ENCODE measurements around the gene HOXC13. TPM values are rescaled to one million over a fixed set of nuclear protein-coding genes. Genes with fewer than 3 reads are reported as not detected.

The HOXC13 gene
- total RNA-seq, 1 donor from 2014 or later: not detected

- FAIRE-seq: no peak
- no peak overlapping the region for H3K4me3 ChIP-seq (ENCODE audit: low read depth, low read length)
- no peak for DNase-seq (ENCODE audit: low read depth)
- no peak for TF ChIP-seq CTCF (IDR thresholded peaks at IDR 0.05; ENCODE audit: insufficient read depth, low read length, severe bottlenecking)
- no peaks in the 10 kb centered on the region for H3K36me3 ChIP-seq (ENCODE audit: control insufficient read depth, insufficient read depth, low read length)
- peaks cover 84% of the 10 kb centered on the region for H3K27me3 ChIP-seq (ENCODE audit: control insufficient read depth, insufficient read depth, low read length)
These were observed 14.5 kb downstream of the HOXC13 start for GRCh38 chr12:53952871-53953734.

GRCh38 chr12:53953831-53954693 is 15.4 kb downstream of the HOXC13 start:
- Histone ChIP-seq H3K36me3 (ENCODE audit: control insufficient read depth, insufficient read depth, low read length) (no peaks in the 10 kb centered on the region), H3K4me3 (ENCODE audit: low read depth, low read length) (no peak overlapping the region), H3K27me3 (ENCODE audit: control insufficient read depth, insufficient read depth, low read length) (peaks cover 86% of the 10 kb centered on the region)
- DNase-seq (ENCODE audit: low read depth): no peak
- TF ChIP-seq CTCF (IDR thresholded peaks at IDR 0.05; ENCODE audit: insufficient read depth, low read length, severe bottlenecking): no peak
- no peak for FAIRE-seq

- FAIRE-seq (no peak), DNase-seq (ENCODE audit: low read depth) (no peak)
- Histone ChIP-seq H3K4me3 (ENCODE audit: low read depth, low read length) (no peak within 1 kb of the TSS), H3K27me3 (ENCODE audit: control insufficient read depth, insufficient read depth, low read length) (peaks cover 86% of the 10 kb centered on the region), H3K36me3 (ENCODE audit: control insufficient read depth, insufficient read depth, low read length) (no peaks in the 10 kb centered on the region)
- no peak for TF ChIP-seq CTCF (IDR thresholded peaks at IDR 0.05; ENCODE audit: insufficient read depth, low read length, severe bottlenecking)
These were observed 16.0 kb downstream of the HOXC13 start, which contains the start of gene HOXC12 for GRCh38 chr12:53954694-53955035. TSS of gene HOXC12 (plus strand) at chr12:53954903. CDS start at chr12:53954930, 27 bp downstream.

GRCh38 chr12:53955036-53955775 is 16.6 kb downstream of the HOXC13 start:
- no peak for DNase-seq (ENCODE audit: low read depth)
- H3K4me3 ChIP-seq (ENCODE audit: low read depth, low read length): no peak overlapping the region
- no peak for FAIRE-seq
- peaks cover 86% of the 10 kb centered on the region for H3K27me3 ChIP-seq (ENCODE audit: control insufficient read depth, insufficient read depth, low read length)
- no peaks in the 10 kb centered on the region for H3K36me3 ChIP-seq (ENCODE audit: control insufficient read depth, insufficient read depth, low read length)
- no peak for TF ChIP-seq CTCF (IDR thresholded peaks at IDR 0.05; ENCODE audit: insufficient read depth, low read length, severe bottlenecking)

- no peak for FAIRE-seq
- Histone ChIP-seq H3K36me3 (ENCODE audit: control insufficient read depth, insufficient read depth, low read length) (no peaks in the 10 kb centered on the region), H3K27me3 (ENCODE audit: control insufficient read depth, insufficient read depth, low read length) (peaks cover 86% of the 10 kb centered on the region), H3K4me3 (ENCODE audit: low read depth, low read length) (no peak overlapping the region)
- no peak for TF ChIP-seq CTCF (IDR thresholded peaks at IDR 0.05; ENCODE audit: insufficient read depth, low read length, severe bottlenecking)
- DNase-seq (ENCODE audit: low read depth): no peak
These were observed 17.2 kb downstream of the HOXC13 start for GRCh38 chr12:53955776-53956250.

Measured in bronchial epithelial cell (primary cell).